ENCODE data around the gene CXCR6. TPM values are rescaled to one million over a fixed set of nuclear protein-coding genes. Genes with fewer than 3 reads are reported as not detected.

Gene CXCR6
- total RNA-seq, 4 donors from 2014 or later: 1.7 to 3.6 (median 2.5) TPM; not detected in 1

DNA sequence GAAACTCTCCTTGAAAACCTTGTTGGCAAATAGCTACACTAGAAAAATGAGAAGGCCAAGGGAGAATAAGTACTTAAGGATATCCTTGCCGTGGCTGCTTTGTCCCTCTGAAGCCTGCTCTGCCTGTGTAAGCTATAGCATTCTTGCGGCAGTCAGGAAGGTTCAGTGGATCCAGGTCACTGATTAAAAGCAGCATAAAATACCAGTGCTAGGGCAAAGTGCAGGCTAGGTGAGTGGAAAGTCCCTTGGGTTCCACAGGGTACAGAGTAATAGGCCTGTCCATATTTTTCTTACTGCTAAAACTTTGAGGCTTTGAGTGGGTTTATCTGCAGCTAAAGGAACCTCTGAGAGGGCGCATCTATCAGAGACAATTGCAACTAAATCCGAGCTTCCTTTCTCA, 10.3 kb downstream of the CXCR6 start:
- no peak overlapping the region for H3K4me3 ChIP-seq
- no peak for TF ChIP-seq POLR2A (IDR thresholded peaks at IDR 0.05)
- TF ChIP-seq, protein P1, sequence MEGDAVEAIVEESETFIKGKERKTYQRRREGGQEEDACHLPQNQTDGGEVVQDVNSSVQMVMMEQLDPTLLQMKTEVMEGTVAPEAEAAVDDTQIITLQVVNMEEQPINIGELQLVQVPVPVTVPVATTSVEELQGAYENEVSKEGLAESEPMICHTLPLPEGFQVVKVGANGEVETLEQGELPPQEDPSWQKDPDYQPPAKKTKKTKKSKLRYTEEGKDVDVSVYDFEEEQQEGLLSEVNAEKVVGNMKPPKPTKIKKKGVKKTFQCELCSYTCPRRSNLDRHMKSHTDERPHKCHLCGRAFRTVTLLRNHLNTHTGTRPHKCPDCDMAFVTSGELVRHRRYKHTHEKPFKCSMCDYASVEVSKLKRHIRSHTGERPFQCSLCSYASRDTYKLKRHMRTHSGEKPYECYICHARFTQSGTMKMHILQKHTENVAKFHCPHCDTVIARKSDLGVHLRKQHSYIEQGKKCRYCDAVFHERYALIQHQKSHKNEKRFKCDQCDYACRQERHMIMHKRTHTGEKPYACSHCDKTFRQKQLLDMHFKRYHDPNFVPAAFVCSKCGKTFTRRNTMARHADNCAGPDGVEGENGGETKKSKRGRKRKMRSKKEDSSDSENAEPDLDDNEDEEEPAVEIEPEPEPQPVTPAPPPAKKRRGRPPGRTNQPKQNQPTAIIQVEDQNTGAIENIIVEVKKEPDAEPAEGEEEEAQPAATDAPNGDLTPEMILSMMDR (IDR thresholded peaks at IDR 0.05): no peak
- no peaks in the 10 kb centered on the region for H3K9me3 ChIP-seq
- H3K4me1 ChIP-seq: peaks cover 0 to 5% (median 0%) of the 10 kb centered on the region in 4 donors
- DNase-seq: no peak
- H3K36me3 ChIP-seq: peaks cover 0 to 87% (median 0%) of the 10 kb centered on the region in 3 donors
- H3K27ac ChIP-seq: no peak overlapping the region
- no peaks in the 10 kb centered on the region for H3K27me3 ChIP-seq

DNA sequence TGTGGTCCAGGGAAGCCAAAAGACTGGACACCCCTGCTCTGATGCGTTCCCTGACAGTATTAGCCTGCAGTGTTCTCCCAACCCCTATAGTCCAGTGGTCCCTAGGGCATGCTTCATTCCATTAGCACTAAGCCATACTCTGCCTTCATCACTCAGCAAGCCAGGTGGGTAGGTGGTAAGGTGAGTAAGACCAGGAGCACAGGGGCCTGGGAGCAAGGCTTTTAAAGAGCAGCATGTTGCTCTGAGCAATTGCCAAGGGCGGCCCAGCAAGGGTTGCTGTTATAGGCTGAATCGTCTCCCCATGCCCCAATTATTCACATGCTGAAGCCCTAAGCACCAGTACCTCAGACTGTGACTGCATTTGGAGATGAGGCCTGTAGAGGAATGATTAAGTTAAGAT, 11.0 kb downstream of the CXCR6 start:
- Histone ChIP-seq H3K27ac (no peak overlapping the region), H3K4me1 (peaks cover 0 to 3% (median 0%) of the 10 kb centered on the region in 4 donors), H3K36me3 (peaks cover 0 to 87% (median 1%) of the 10 kb centered on the region in 3 donors), H3K27me3 (no peaks in the 10 kb centered on the region), H3K9me3 (no peaks in the 10 kb centered on the region), H3K4me3 (no peak overlapping the region)
- DNase-seq: no peak
- TF ChIP-seq, protein P1 (IDR thresholded peaks at IDR 0.05): no peak
- no peak for TF ChIP-seq POLR2A (IDR thresholded peaks at IDR 0.05)

DNA sequence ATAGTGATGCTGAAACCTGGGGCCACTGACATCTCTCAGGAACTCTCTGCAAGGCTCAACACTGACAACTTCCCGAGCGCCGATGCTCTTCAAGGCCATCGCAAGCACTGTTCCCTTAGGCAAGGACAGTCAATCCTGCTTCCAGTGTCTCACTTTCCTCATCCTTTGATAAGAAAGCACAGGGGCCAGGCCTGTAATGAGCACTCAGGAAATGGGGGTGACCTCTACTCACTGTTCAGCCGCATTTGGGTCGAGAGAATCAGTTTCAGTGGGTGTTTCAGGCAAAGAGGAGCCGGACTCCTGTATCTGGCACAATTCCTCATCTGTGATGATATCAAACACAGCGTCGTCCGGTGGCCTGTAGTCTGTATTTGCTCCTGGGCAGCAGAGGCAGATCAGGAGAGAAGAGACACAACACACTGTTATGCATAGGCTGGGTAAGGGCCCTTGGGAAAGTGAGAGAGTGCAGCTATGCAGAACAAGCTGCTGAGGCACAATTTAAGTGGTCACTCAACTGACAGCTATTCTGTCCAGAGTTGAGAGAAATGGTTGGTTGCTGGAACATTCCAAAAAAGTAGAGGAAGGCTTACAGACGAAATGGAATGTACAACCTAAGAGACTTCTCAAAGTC, 11.9 kb downstream of the CXCR6 start:
- DNase-seq: no peak
- peaks cover 0 to 88% (median 3%) of the 10 kb centered on the region in 3 donors for H3K36me3 ChIP-seq
- no peak for TF ChIP-seq POLR2A (IDR thresholded peaks at IDR 0.05)
- TF ChIP-seq, protein P1 (IDR thresholded peaks at IDR 0.05): no peak

DNA sequence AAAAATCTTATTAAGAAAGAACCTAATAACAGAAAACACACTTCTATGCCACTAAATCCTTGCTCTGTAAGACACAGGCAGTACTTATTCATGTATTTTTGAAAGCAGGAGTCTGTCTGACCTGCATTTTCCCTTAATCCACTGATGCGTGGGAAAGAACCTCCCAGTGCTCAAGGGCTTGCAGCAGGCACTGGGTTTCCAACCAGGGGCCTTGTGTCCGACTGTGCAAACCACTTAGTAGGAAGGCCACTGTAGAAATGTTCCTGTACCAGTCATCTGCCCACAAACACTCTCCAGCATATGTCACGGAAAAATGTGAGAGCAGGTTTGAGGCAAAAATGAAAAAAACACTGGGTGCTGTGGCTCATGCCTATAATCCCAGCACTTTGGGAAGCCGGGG, 12.4 kb downstream of the CXCR6 start:
- no peaks in the 10 kb centered on the region for H3K4me1 ChIP-seq
- H3K27me3 ChIP-seq: no peaks in the 10 kb centered on the region
- peaks cover 0 to 88% (median 3%) of the 10 kb centered on the region in 3 donors for H3K36me3 ChIP-seq
- no peak for DNase-seq
- H3K27ac ChIP-seq: no peak overlapping the region
- no peak overlapping the region for H3K4me3 ChIP-seq
- H3K9me3 ChIP-seq: no peaks in the 10 kb centered on the region
- no peak for TF ChIP-seq POLR2A (IDR thresholded peaks at IDR 0.05)
- TF ChIP-seq, protein P1 (IDR thresholded peaks at IDR 0.05): no peak

More for the DNA sequence above, 11.9 kb downstream of the CXCR6 start:
- no peaks in the 10 kb centered on the region for H3K27me3 ChIP-seq
- H3K4me3 ChIP-seq: no peak overlapping the region
- H3K9me3 ChIP-seq: no peaks in the 10 kb centered on the region
- H3K27ac ChIP-seq: no peak overlapping the region
- no peaks in the 10 kb centered on the region for H3K4me1 ChIP-seq

DNA sequence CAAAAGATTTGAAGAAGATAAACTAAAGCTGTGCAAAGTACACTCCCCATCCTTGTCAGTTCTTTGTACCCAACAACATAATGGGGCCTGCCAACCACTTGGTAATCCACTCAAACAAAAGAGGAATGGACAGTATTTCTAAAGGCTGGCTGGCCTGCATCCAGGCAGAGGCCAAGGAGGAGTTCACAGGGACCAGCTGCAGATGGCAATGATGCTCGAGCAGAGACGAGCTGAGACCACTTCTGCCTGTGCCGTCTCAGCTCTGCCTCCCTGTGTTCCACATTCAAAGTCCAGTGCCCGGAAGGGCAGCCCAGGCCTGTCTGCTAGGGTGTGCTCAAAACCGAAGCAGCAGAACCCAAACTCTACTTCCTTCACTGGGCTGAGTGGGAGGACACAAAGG, 14.3 kb downstream of the CXCR6 start:
- H3K9me3 ChIP-seq: no peaks in the 10 kb centered on the region
- H3K27ac ChIP-seq: no peak overlapping the region
- no peak for DNase-seq
- peaks cover 0 to 88% (median 3%) of the 10 kb centered on the region in 3 donors for H3K36me3 ChIP-seq
- H3K4me3 ChIP-seq: no peak overlapping the region
- no peaks in the 10 kb centered on the region for H3K27me3 ChIP-seq
- TF ChIP-seq, protein P1 (IDR thresholded peaks at IDR 0.05): no peak
- TF ChIP-seq POLR2A (IDR thresholded peaks at IDR 0.05): no peak
- H3K4me1 ChIP-seq: no peaks in the 10 kb centered on the region

Measured in Peyer's patch (tissue), 4 donors.